ENCODE results near the gene STRN.

GRCh38 chr2:37005118-37005868, 39.0 kb upstream of the STRN start:
- no peak for TF ChIP-seq POLR2A (IDR thresholded peaks at IDR 0.05)
- peak in 4 of 7 experiments; percentile 6 to 38 (median 26) for TF ChIP-seq CTCF (IDR thresholded peaks at IDR 0.05)
